NOMO-1 (cell line): ENCODE results near the gene POLR2L.

Source experiments
- DNase-seq, 2 experiments: peaks; one replicate each; lab custom pipeline; 2025; ENCODE audit not compliant: unreplicated experiment in 2 of 2; lab: John Stamatoyannopoulos, UW

The POLR2L gene

DNA sequence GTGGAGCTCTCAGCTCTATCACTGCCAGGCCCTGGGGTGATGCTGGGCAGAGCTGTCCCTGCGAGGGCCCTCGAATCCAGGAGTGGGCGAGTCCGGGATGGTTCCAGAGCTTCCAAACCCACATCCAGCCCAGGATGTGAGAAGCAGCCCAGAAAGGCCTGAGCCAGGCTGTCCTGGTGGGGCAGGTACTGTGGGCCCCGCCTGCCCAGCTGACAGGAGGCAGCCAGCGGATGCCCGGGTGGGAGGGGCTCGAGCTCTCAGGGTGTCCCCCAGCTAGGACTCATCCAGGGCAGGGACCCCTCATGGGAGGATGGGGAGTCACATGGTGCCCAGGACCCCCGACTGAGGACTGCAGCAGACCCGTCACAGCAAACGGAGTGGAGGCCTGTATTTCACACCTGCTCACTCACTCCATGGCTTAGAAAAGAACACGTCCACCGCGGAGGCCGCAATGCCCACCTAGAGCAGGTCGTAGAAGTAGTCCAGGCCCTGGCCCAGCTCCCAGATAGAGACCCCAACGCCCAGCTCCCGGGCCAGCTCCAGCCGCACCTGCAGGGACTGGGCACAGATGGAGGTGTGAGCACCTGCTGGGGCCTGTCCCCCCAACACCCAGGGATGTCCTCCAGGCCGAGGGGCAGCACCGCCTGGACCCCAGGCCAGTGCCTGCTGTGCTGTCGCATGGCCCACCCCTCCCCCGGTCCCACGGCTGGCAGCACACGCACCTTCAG is 27.2 kb upstream of the POLR2L start:
- no peak for DNase-seq

DNA sequence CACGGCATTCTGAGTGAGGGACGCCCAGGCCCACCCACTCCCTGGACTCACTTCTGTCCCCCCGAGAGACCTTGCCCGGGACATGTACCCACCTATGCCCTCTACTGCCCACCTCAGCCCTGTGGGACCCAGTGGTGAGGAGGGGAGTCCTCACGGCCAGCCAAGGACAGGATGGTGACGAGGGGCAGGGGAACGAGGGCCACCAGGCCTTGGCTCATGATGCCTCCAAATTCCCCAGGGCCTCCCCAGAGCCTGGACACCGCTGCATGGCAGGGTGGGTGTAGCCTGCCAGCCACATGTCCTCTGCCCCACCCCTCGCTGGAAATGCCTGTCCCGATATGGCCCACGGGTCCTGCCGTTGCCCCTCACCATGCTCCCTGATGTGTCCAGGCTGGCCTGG is 26.5 kb upstream of the POLR2L start:
- no peak for DNase-seq

DNA sequence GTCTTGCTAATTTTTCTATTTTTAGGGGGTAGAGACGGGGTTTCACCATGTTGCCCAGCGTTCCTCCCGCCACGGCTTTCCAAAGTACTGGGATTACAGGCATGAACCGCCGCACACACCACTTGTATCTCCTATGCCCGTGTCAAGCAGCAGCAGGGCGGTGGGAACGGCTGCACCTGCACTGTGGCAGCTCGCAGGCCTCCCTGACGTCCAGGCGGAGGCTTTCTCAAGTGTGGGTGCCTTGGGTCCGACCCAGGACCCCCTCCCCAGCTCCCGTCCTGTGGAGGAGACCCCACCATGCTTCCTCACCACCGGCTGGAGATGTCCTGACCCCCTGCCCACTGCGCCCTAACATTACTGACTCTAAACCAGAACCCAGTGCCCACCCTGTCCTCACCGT is 26.1 kb upstream of the POLR2L start:
- DNase-seq = no peak

DNA sequence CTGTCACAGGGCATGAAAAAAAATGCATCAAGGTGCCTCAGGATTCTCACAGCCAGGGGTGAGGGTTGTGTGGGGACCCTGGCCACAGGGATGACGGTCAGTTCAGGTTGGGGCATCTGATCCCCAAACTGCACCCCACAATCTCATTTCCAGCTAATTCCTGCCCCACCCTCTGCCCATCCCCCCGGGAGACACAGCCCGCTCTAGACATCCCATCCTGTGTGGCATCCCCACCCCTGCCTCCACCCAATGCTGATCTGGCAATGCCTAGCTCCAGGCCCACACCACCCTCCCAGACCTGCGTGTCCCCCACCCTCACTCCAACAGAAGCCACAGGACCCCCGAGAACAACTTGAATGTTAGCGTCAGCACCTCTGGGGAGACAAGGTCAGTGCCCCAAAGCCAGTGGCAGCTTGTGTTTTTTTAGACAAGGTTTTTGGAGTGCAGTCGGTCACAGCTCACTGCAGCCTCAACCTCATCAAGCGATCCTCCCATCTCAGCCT is 25.6 kb upstream of the POLR2L start:
- DNase-seq = no peak

DNA sequence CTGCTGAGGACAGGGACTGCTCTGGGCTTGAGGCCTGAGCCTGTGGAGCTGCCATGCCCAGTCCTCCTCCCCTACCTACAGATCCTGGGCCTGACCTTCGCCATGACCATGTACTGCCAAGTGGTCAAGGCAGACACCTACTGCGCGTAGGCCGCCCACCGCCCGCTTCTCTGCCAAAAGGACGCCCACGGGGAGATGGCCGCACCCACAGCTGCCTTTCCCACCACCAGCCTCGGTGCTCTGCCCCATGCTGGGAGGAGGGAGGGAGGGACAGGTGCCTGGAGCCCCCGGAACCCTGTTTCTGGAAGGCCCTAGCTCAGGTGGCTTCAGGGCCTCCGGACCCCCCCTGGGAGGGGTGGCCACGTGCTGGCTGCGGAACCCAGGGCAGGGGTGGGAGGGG is 24.2 kb upstream of the POLR2L start:
- DNase-seq = no peak

DNA sequence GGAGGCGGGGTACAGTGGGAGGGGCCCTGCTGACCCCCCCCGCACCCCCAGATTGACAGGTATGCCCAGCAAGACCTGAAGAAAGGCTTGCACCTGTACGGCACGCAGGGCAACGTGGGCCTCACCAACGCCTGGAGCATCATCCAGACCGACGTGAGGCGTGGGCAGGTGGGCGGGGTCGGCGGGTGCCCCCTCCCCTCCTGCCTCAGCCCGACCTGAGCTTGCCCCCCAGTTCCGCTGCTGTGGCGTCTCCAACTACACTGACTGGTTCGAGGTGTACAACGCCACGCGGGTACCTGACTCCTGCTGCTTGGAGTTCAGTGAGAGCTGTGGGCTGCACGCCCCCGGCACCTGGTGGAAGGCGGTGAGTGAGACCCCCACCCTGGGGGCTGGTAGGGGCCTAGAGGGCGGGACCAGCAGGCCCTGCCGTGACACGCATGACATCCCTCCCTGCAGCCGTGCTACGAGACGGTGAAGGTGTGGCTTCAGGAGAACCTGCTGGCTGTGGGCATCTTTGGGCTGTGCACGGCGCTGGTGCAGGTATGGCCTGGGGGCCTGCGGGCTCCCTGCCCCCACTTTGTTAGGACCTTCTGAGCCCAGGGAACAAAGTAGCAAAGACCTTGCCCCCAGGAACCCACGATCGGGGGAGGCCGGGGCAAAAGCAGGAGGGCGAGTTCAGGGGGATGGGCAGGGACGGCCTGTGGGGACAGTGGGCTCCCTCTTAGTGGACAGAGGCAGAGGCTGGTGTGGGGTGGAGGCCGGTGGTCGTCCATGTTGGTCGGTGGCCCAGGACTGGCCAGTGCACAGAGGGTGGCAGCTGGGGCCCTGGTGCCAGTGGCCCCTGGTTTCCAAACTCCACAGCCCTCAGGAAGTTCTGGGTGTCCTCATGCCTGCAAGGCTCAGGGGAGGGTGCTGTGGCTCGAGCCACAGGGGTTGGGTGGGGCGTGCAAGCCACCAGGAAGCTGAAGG is 23.4 kb upstream of the POLR2L start:
- DNase-seq = no peak

DNA sequence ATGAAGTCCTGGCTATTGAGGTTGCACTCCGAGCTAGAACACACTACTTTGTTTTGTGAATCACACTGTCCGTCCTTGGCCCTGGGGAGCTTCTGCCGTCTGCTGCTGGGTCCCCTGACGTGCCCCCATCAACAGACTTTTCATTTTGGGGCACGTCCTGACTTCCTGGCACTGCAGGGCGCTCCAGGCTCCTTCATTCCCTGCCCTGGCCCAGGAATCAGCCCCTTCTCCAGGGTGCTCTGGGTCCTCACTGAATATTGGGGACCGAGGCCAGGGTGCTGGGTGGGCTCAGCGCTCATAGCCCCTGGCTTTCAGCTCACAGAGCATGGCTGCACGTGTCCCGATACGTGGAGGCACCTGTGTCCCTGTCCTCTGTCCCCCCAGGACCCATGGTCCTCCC is 22.6 kb upstream of the POLR2L start:
- no peak for DNase-seq

DNA sequence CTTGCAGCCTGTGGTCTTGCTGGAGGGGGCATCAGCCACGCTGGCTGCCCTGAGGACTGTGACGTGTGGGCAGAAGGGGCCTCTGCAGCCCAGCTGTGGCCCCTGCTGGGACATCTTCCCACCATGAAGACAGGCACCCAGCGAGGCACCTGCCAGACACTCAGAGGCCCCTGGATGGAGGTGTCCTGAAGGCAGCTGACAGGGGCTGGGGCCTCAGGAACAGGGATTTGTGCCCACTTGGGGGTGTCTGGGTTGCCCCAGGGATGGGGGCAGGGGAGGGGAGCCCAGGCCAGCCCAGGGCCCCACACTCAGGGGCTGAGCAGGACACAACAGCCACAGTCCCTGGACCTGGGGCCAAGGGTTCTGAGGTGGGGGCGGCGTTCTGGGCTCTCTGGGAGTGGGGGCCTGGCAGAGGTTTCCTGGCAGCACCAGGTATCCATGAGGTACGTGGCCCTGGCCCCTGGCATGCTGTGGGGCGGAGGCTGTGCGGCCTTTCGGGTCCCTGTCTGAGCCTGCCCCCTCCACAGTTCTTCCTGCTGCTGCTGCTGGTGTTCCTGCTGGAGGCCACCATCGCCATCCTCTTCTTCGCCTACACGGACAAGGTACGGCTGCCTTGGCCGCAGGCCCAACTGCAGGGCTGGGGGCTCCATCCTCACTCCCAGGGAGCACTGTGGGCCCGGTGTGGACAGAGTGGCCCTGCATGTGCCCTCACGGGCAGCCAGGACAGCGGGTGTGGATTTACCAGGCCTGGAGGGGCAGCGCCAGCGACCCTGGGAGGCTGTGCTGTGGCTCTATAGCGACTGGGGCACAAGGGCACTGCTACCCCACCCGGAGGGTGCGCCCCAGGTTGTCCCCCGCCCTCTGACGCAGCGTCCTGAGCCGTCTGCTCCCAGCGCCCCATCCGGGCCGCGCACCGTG is 21.8 kb upstream of the POLR2L start:
- DNase-seq = no peak

DNA sequence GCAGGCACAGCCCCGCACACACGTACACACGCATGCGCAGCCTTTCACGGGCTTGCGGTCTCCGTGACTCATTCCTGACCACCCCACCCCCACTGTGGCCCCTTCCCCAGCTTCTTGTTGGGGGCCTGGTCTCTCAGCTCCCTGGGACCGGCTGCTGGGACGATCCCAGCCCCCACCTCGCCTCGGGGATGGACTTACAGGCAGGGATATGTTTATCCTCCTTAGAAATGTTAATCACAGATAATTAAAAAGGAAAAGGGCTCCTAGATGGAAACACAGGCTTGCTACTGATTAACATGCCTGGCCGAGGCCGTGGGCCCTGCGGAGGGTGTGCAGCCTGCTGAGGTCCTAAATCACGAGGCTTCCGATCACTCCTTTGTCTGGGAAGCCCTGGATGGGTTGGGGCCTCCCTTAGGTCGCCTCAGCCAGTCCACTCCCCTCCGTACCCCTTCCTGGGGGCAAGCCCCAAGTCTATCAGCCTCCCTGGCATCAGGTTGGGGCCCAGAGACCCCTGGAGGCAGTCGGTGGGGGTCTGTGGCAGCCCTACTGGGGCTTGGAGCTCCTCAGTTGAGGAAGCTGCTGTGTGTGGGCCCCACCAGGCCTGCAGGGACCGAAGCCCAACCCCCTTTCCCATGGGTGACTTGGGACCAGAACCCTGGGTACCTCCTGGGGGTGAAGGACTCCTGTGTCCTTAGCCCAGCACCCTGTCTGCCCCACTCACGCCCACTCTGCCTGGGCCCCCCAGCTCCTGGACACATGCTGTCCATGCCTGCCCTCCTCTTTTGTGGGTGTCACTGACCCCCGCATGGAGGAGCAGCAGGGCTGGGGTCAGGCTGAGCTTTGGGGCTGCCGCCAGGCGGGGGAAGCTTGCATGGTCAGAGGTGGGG is 20.9 kb upstream of the POLR2L start:
- DNase-seq = no peak

DNA sequence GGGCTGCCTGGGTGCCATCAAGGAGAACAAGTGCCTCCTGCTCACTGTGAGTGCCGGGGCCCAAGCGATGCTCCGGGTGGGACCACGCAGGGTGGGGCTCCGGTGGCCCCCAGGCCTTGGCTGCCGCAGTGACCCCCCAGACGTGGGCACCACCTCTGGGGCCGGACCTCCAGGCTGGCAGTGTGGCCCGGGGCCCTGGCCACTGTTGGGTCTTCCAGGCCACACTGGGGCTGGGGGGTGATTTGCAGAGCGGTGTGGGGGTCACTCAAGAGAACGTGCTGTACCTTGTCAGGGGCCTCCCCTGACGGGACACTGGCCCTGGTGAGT is 20.3 kb upstream of the POLR2L start:
- DNase-seq = no peak

DNA sequence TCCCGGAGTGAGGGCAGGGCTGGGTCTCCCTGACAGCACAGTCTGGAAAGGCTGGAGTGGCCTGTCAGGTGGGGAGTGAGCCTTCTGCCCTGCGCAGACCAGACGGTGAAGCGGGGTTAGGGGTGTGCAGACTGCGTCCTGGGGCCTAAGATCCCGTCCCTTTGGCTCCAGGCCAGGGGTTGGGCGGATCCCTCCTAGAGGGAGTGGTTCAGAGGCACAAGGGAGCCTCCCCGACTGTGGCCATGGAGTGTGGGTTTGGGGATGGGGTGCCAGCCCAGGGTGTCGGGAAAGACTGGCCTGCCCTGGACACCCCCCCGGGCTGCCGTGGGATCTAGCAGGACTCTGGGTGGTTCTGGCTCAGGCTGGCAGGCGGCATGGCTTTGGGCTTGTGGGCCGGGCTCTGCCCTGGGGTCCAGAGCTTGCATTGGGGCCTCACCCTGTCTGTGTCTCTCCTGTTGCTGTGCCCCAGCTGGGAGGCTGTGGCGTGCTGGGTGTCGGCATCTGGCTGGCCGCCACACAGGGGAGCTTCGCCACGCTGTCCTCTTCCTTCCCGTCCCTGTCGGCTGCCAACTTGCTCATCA is 19.8 kb upstream of the POLR2L start:
- DNase-seq = no peak

DNA sequence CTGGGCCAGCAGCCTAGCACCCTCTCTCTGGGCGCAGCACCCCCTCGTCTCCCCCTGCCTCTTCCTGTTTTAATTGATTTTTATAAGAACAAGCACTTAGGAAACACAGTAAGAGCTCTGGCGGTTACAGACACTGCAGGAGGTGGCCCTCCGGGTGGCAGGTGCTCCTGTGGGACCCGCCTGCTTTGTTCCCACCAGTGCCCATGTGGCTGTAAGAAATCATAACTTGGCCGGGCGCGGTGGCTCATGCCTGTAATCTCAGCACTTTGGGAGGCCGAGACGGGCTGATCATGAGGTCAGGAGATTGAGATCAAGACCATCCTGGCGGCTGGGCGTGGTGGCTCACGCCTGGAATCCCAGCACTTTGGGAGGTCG is 18.8 kb upstream of the POLR2L start:
- no peak for DNase-seq

DNA sequence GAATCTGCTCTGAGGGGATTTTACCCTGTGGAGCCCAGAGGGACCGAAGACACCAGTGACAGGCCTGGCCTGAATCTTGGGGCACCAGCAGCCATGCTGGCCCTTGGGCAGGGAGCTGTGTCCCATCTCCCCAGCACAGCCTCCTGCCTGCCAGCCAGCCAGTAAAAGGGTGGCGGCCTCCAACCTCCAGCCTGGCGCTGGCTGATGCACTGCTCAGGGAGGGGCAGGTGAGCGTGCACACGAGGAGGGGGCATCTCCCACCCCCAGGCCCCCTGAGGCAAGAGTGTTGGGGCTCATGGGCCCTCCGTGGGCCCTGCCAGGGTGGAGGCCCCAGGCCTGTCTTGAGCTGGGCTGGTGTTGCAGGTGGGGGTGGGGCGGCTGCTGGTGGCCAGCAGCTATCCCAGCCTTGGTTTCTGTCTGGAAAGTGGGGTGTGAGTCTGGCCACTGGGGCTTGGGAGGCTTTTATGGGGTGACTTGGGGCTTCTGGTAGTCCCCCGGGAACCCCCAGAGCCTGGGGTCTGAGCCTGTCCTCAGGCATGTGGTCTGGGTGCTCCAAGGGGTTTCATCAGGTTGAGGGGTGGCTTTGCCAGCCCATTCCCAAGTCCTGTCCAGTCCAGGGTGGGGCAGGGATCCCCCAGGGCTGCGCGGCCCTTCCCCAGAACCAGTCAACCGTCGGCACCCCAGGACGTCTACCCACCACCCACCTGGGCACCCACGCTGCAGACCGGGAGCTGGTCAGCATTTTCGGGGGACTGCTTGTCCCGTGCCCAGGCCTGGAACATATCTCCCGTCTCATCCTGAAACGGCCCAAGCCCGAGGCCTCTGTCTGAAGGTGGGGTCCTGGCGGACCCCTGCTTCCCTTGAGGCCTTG is 18.1 kb upstream of the POLR2L start:
- no peak for DNase-seq

DNA sequence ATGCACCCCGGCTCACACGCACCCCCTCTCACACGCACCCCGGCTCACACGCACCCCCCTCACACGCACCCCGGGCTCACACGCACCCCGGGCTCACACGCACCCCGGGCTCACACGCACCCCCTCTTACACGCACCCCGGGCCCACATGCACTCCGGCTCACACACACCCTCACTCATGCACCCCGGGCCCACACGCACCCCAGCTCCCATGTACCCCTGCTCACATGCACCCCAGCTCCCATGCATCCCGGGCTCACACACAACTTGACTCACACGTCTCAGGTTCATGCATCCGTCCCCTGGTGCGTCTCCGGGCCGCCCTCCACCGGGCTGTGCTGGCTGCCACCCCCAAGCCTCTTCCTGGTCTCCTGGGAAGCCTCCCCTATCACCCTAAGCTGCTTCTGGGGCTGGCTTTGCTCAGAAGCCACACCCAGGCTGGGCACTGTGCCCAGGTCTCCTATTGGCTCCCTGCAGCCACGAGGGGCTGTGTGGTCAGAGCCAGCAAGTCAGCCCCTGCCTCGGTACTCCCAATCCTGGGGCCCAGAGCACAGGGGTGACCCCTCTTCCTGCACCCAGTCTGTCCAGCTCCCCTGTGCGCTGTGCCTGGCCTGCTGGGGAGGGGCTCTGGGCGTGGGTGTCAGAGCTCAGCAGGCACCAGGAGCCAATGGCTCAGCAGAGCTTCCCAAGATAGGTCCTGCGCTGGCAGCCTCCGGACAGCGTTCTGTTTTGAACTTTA is 17.2 kb upstream of the POLR2L start:
- DNase-seq = no peak

DNA sequence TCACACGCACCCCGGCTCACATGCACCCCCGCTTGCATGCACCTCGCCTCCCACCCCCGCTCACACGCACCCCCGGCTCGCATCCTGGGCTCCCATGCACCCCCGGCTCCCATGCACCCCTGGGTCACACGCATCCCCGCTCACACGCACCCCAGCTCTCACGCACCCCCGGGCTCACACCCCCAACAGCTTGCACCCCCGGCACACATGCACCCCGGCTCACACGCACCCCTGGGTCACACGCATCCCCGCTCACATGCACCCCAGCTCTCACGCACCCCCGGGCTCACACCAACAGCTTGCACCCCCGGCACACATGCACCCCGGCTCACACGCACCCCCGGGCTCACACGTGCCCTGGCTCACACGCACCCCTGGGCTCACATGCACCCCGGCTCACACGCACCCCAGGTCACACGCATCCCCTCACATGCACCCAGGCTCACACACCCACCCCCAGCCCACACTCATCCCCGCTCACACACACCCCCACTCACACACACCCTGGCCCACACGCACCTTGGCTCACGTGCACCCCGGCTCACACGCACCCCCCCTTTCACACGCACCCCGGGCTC is 16.5 kb upstream of the POLR2L start:
- DNase-seq = no peak

DNA sequence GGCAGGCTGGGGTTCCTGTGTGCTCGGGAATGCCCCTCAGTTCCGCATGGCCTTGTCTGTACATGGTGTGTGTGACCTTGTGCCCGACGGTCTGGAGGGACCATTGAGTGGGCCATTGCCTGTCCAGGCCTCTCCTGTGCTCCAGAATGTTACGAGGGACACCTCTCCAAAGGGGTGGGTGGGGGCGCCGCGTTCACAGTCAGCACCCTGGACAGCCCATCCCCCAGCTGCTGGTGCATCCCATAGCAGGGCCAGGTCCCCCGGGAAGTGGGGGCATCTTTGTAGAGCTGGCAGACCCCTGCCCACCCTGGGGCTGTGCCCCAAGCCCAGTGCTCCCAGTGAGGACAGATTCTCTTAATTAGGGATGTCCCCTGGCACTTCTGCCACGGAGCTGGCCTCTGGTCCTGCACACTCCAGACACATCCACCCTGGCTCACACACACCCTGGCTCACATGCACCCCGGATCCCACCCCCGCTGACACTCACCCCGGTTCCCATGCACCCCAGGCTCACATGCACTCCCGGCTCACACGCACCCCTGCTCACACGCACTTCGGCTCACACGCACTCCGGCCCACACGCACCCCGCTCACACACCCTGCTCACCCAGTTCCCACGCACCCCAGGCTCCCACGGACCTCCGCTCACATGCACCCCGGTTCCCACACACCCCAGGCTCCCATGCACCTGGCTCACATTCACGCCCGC is 15.9 kb upstream of the POLR2L start:
- DNase-seq = no peak

DNA sequence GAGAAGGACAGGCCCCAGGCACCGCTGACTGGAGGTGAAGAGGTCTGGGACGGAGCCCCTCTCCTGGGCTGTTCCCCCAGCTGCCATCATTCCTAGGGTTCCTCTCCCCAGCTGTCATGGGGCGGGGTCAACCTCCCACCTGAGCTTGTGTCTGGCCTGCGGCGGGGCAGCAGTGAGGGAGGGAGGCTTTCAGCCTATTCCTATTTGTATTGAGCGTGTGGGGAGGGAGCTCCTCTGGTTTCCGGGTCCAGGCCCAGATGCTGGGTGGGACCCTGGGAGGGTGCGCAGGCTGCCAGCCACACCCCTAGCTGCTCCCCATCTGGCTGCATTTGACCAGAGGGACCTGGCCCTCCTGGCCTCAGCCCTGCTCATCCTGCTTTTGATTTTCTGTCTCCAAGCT is 14.1 kb upstream of the POLR2L start:
- DNase-seq = no peak
